Activated naive CD8-positive, alpha-beta T cell (primary cell): ENCODE data around the gene PRKG2.

Experiments used
- H3K27ac Mint-ChIP-seq: one replicate; pipeline ENCODE4 v1.8.0; 2021; ENCODE audit warnings: mixed read lengths
- H3K27me3 Mint-ChIP-seq: one replicate; pipeline ENCODE4 v1.8.0; 2021; ENCODE audit warnings: mixed read lengths
- H3K36me3 Mint-ChIP-seq: one replicate; pipeline ENCODE4 v1.8.0; 2021; ENCODE audit warnings: mixed read lengths
- H3K4me1 Mint-ChIP-seq: one replicate; pipeline ENCODE4 v1.8.0; 2021; ENCODE audit warnings: low read depth, mixed read lengths
- H3K4me3 Mint-ChIP-seq: one replicate; pipeline ENCODE4 v1.8.0; 2021; ENCODE audit warnings: mild to moderate bottlenecking, mixed read lengths
- H3K9me3 Mint-ChIP-seq: one replicate; pipeline ENCODE4 v1.8.0; 2021; ENCODE audit warnings: low read depth, mixed read lengths

PRKG2 gene

DNA sequence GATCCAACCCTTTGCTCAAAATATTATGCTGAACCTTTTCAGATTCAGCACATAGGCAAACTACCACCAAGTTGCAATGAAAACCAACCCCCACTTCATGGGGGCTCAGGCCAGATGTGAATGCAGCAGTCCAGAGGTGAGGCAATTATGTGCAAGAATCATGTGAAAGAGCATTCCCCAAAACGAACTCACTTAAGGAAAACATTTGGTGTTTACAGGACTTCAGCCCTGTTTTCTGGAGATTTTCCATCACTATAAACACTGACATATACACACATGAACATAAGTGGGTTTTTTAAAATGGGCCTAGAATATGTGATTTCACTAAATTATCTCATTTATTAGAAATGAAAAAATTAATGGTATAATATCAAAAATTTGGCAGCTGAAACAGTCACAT, 153.0 kb downstream of the PRKG2 start:
- H3K9me3 Mint-ChIP-seq: no peaks in the 10 kb centered on the region
- no peak overlapping the region for H3K4me3 Mint-ChIP-seq
- no peaks in the 10 kb centered on the region for H3K4me1 Mint-ChIP-seq
- H3K27me3 Mint-ChIP-seq: peaks cover 14% of the 10 kb centered on the region
- H3K36me3 Mint-ChIP-seq: no peaks in the 10 kb centered on the region
- H3K27ac Mint-ChIP-seq: no peak overlapping the region

DNA sequence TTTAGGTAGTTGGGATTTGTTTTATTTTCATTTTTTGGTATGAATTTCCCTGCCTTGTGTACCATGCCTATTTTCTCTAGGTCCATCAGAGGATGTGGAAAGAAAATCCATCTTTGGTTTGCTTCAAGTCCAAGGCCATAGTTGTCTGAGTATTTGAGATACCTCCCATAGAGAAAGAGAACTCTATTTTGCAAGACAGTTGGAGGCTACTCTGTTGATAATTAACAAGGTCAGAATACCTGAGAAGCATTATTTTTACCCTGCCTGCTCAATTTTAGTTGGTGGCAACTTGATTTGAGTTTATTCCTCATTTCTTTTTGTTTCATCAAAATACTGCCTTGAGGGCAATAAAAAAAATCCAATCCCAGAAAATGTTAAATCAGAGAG, 153.7 kb downstream of the PRKG2 start:
- H3K9me3 Mint-ChIP-seq: no peaks in the 10 kb centered on the region
- H3K4me1 Mint-ChIP-seq: no peaks in the 10 kb centered on the region
- no peak overlapping the region for H3K27ac Mint-ChIP-seq
- H3K4me3 Mint-ChIP-seq: no peak overlapping the region
- H3K27me3 Mint-ChIP-seq: peaks cover 14% of the 10 kb centered on the region
- no peaks in the 10 kb centered on the region for H3K36me3 Mint-ChIP-seq

DNA sequence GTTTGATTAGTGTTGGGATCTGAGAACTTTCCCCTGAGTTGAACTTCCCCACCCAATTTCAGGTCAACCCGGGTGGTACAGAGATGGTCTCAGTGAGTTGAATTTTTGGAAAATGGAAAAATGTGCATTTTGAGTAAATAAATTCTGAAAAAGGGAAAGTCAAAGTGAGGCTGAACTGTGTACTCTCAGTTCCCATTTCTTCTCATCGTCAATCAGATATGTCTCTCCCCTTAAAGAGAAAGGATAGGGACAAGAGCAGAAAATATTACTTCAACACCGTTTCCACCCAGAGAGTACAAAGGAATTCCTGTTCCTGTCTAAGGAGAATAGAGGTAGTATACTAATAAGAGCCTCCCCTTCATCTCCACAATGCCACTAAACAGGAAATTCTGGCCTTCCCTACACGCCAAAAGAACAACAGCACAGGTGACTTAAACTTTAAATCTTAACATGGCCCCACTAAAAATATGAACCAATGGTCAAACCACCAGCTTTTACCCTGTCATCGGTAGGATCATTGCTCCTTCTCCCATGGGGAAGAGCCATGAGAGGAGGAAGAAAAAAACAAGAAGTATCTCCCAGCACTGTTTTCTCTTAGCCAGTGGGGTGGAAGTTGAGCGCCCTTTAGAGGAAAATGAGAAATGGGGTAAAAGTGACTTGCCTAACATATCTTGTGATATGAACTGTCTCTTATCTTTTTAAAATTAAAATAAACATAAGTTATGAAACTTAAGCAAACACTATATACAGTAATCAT, 154.3 kb downstream of the PRKG2 start:
- Mint-ChIP-seq H3K36me3 (no peaks in the 10 kb centered on the region), H3K4me3 (no peak overlapping the region), H3K27ac (no peak overlapping the region), H3K27me3 (peaks cover 14% of the 10 kb centered on the region), H3K4me1 (no peaks in the 10 kb centered on the region), H3K9me3 (no peaks in the 10 kb centered on the region)

DNA sequence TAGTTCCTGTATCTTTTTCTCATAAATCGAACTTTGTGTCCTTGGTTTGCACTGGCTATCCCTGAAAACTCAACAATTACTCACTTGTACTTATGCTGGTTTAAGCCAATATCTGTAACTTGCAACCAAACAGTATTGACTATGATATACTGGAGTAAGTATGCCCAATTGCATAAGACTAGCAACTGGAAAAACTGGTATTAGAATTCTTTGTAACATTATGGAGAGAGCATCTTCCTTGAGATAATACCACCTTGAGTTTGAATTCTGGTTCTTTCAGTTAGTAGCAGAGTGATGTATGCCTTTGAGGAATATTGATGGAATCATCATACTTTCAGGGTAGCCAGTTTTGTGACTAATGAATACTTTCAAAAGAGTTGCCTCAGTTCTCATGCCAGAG, 156.4 kb downstream of the PRKG2 start:
- Mint-ChIP-seq H3K4me3 (no peak overlapping the region), H3K9me3 (no peaks in the 10 kb centered on the region), H3K27ac (no peak overlapping the region), H3K27me3 (peaks cover 6% of the 10 kb centered on the region), H3K36me3 (no peaks in the 10 kb centered on the region), H3K4me1 (no peaks in the 10 kb centered on the region)

DNA sequence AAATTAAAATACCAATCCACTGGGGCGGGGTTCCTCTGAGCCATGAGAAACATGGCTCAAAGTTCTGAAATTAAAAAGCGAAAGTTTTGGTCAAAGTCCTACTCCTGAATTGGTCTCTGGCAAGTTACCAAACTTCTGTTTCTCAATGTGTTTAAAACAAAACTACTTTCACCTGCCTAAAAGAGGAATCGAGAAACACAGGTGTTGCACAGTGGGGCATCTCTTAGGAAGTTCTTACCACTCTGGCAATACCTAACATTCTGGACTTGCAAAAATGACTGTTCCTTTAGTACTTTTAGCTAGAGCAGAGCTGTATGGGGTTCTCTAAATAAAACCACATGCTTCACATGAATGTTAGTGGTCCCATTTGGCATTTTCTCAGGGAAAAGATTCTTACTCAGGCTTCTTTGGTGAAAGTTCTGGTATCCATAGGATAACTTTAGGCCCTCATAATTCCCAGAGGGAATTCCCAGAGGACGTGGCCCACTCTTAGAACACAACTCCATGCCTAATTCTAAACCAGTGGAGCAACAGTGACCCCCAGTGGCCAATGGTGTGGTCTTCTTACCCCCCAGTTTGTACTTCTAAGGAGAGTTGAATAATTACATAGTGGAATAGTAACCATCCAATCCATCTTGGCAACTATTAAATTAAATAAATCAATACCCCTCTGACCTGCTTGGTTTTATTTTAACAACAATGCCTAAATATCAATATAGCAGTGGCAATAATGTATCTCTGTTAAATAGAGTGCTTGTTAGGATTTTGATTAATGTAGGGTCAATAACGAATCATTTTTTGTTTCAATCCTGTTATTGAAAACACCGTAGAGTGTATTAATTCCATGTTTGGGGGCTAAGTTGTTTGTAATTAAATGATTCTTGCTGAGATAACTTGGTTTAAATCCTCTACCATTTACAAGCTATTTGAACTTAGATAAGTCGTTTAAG, 162.6 kb downstream of the PRKG2 start:
- Mint-ChIP-seq H3K9me3 (no peaks in the 10 kb centered on the region), H3K4me3 (no peak overlapping the region), H3K27ac (no peak overlapping the region), H3K27me3 (no peaks in the 10 kb centered on the region), H3K4me1 (no peaks in the 10 kb centered on the region), H3K36me3 (no peaks in the 10 kb centered on the region)

DNA sequence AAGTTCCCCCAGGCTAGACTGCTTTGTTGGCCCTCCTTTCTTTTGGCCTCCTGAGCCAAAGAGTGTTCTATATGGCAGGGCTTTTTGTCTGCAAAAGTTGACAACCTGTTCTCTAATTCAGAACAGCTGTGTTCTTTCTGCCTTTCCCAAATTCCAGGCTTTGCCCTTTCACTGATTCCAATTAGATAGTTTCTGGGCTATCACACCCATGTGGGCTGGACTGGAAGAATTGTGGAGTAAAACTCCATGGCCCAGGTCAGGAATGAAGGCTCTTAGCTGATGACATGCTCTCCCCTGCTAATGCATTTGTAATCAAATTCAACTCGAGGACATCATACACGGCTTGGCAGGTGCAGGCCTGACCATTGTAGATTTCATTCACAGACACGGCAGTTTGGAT, 165.1 kb downstream of the PRKG2 start:
- peaks cover 2% of the 10 kb centered on the region for H3K27me3 Mint-ChIP-seq
- H3K4me3 Mint-ChIP-seq: no peak overlapping the region
- H3K36me3 Mint-ChIP-seq: no peaks in the 10 kb centered on the region
- H3K9me3 Mint-ChIP-seq: no peaks in the 10 kb centered on the region
- H3K27ac Mint-ChIP-seq: no peak overlapping the region
- H3K4me1 Mint-ChIP-seq: no peaks in the 10 kb centered on the region

DNA sequence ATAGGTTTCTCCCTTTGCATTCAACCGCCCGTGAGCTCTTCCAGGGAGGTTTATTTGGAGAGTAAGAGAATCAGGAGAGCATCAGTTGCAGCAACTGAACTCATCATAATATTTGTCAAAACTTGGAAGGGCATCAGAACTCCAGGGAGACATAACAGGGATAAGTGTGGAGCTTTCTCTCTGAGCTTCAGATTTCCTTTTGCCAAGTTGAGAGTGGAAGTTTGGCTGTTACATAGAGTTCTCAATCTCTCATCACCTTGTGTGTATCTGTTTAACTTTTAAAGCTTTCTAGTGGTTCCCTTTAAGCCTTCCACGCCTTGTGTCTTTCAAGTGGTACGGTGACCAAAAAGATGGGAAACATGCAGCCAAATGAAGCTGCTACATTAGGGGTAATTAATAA, 165.7 kb downstream of the PRKG2 start:
- H3K27ac Mint-ChIP-seq: no peak overlapping the region
- no peak overlapping the region for H3K4me3 Mint-ChIP-seq
- H3K9me3 Mint-ChIP-seq: no peaks in the 10 kb centered on the region
- no peaks in the 10 kb centered on the region for H3K4me1 Mint-ChIP-seq
- H3K27me3 Mint-ChIP-seq: peaks cover 5% of the 10 kb centered on the region
- no peaks in the 10 kb centered on the region for H3K36me3 Mint-ChIP-seq

DNA sequence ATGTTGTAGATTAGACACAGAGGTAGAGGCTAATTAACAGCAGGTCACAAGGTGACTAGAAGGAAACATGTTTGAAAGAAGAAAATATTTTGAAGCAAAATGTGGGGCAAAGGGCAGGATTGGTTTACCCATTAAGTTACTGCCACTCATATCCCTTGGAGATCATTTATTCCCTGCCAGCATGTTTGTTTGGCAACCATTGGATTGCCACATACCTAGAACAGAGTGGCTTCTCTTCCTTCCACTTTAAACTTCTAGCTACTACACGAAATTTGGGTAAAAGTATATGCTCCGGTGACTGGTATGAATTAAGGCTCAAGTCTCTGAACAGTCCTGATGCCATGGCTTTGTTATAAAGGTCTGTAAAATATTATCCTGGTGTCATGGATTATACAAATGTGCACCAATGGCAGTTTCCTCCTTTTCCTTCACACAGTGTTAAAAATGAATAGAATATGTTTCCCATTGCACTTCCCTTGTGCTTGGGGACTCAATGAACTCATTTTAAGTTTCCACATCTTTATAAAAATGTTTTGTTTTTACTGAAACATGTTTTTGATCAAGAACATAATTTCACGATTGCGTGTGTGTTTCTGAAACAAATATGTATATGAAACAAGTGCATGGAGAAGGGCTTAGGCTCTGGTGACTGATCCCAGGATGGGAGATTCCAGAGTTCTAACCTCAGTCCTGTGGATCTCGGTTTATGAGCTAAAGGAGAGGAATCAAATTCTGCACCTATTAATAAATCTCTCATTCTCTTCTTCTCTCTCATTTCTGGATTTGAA, 172.2 kb downstream of the PRKG2 start:
- peaks cover 5% of the 10 kb centered on the region for H3K27me3 Mint-ChIP-seq
- no peak overlapping the region for H3K27ac Mint-ChIP-seq
- no peaks in the 10 kb centered on the region for H3K36me3 Mint-ChIP-seq
- H3K4me1 Mint-ChIP-seq: no peaks in the 10 kb centered on the region
- no peak overlapping the region for H3K4me3 Mint-ChIP-seq
- no peaks in the 10 kb centered on the region for H3K9me3 Mint-ChIP-seq

DNA sequence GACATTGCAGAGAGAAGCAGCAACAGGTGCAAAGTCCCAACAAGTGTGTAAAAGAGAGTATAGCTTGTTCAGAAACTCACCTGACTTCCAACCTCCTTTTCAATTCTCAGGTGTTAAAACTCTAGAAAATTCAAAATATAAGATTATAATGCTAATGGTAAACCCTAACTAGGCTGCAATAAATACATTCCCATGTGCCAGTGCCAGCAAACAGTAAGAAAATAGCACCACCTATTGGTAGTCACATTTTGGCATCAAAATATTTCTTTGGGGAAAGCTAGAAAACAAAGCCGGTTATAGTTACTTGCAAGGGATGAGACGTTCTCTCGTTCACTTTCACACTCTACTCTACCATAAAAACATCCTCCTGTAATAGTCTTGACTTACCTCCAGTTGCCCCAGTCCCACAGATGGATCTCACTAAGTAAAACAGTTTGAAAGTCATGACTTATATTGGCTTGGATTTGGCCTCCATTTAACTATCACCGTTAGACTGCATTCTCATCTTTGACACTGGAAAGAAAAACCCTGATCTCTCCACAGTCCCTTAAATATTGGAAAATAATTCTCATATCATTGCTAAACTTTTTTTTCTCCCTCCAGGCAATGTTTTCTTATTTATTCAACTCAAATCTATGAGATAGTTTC, 174.9 kb downstream of the PRKG2 start:
- Mint-ChIP-seq H3K9me3 (no peaks in the 10 kb centered on the region), H3K27me3 (peaks cover 3% of the 10 kb centered on the region), H3K27ac (no peak overlapping the region), H3K4me3 (no peak overlapping the region), H3K36me3 (no peaks in the 10 kb centered on the region), H3K4me1 (no peaks in the 10 kb centered on the region)

DNA sequence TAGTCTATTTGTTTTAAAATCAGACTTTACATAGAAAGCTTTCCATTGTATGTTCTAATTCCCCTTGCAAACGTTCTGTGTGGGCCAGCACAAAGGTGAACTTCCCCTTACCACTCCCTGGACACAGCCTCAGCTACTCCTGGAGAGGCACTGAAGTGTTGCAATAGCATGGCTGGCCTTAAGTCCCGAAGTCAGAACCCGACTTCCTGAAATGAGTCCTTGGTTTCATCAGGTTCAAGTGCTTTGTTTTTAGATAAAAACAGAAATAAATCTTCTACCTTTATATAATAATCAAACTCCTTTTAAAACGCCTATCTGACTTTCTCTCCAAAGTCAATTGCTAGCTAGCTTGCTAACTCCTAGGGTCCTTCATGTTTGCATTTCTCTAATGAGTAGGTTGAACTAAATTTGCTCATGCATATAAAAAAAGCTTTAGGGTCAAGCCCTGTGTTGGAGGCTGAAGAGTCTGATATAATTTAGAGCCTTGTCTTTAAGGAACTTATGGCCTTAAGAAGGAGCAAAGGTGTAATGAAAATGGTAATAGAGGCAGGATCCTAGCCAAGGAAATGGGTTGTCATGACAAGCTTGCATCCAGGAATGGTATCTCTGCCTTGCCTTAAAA, 175.6 kb downstream of the PRKG2 start:
- H3K4me3 Mint-ChIP-seq: no peak overlapping the region
- H3K27me3 Mint-ChIP-seq: no peaks in the 10 kb centered on the region
- no peaks in the 10 kb centered on the region for H3K9me3 Mint-ChIP-seq
- no peaks in the 10 kb centered on the region for H3K4me1 Mint-ChIP-seq
- H3K36me3 Mint-ChIP-seq: no peaks in the 10 kb centered on the region
- no peak overlapping the region for H3K27ac Mint-ChIP-seq

DNA sequence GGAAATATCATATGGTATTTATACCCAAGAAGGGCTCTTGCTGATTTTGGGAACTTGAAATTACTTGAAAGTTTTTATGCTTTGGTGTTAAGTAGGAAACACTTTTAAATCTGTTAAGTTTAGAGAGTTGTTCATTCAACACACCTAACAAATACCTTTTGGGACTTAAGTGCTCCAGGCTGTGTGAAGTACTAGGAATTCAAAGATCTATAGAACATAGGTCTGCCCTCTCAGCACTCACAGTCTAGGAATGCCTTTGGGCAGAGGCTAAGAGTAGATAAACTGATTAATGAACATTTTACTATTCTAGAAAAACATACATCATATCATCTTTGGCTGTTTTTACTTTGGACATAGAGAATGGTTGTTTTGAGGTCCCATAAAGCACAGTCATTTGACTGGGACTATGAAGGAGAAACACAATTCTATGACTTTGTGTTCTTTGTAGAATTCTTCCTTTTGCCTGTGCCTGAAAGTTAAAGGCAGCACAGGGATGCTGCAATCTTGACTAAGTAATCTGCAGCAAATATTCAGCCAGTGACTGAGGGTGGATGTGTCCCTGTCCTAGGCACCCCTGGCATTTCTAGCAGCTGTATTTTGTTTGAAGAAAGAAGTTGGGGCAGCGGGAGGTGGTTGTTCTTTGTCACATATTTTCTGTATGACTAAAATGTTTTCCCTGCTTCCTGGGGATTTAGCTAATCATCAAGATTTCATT, 176.2 kb downstream of the PRKG2 start:
- H3K27me3 Mint-ChIP-seq: peaks cover 3% of the 10 kb centered on the region
- no peak overlapping the region for H3K27ac Mint-ChIP-seq
- no peaks in the 10 kb centered on the region for H3K36me3 Mint-ChIP-seq
- no peaks in the 10 kb centered on the region for H3K9me3 Mint-ChIP-seq
- no peak overlapping the region for H3K4me3 Mint-ChIP-seq
- H3K4me1 Mint-ChIP-seq: no peaks in the 10 kb centered on the region
